SIG-M5 treated with dmso at 0.1 percent for 504 hours (cell line): ENCODE measurements around the gene SIX4.
"Not testable (repeated sequence)": the region's sequence is repeated elsewhere in the genome, so short reads cannot be mapped to it uniquely, and the experiment has no call there.

Source experiments
- DNase-seq: peaks from one replicate; lab custom pipeline; 2025; ENCODE audit not compliant: unreplicated experiment; lab: John Stamatoyannopoulos, UW

The SIX4 gene

GRCh38 chr14:60723907-60724618, at the start of gene SIX4:
TSS of gene SIX4 (minus strand) at chr14:60724351. CDS start at chr14:60724074, 277 bp downstream.
- peak; percentile 56 for DNase-seq

- DNase-seq, result no peak
Observed at GRCh38 chr14:60773558-60773957, 49.4 kb upstream of the SIX4 start.

- no peak for DNase-seq
Observed at GRCh38 chr14:60771117-60771516, 47.0 kb upstream of the SIX4 start.

GRCh38 chr14:60768602-60769001, 44.5 kb upstream of the SIX4 start:
- no peak for DNase-seq

GRCh38 chr14:60760644-60761364, 36.7 kb upstream of the SIX4 start:
- peak; percentile 40 for DNase-seq

- peak; percentile 12 for DNase-seq
Observed at GRCh38 chr14:60760209-60760608, 36.1 kb upstream of the SIX4 start.

- no peak for DNase-seq
Observed at GRCh38 chr14:60758885-60759284, 34.7 kb upstream of the SIX4 start.

GRCh38 chr14:60757567-60758002, 33.4 kb upstream of the SIX4 start:
- no peak for DNase-seq

GRCh38 chr14:60756847-60757246, 32.7 kb upstream of the SIX4 start:
- DNase-seq, result no peak

- DNase-seq, result peak; percentile 97
Observed at GRCh38 chr14:60753264-60754119, 29.3 kb upstream of the SIX4 start.

- no peak for DNase-seq
Observed at GRCh38 chr14:60744566-60744965, 20.4 kb upstream of the SIX4 start.

GRCh38 chr14:60738843-60739508, 14.8 kb upstream of the SIX4 start:
- DNase-seq, result no peak

- no peak for DNase-seq
Observed at GRCh38 chr14:60736494-60736893, 12.3 kb upstream of the SIX4 start.

- DNase-seq, result no peak
Observed at GRCh38 chr14:60735416-60735815, 11.3 kb upstream of the SIX4 start.

- DNase-seq, result peak; percentile 67
Observed at GRCh38 chr14:60734465-60735242, 10.5 kb upstream of the SIX4 start, which contains the start of gene MNAT1. TSS of gene MNAT1 (plus strand) at chr14:60734761. CDS start at chr14:60734863, 102 bp downstream.

GRCh38 chr14:60732840-60733483, 8.8 kb upstream of the SIX4 start:
- no peak for DNase-seq

- DNase-seq, result not testable (repeated sequence)
Observed at GRCh38 chr14:60731291-60731690, 7.1 kb upstream of the SIX4 start.

- peak; percentile 44 for DNase-seq
Observed at GRCh38 chr14:60723116-60723906, 840 bp downstream of the SIX4 start.
